Mucosa of gallbladder (tissue), 1 donor: ENCODE data around the gene TMED4. TPM values are rescaled to one million over a fixed set of nuclear protein-coding genes. Genes with fewer than 3 reads are reported as not detected.

Experiments used
- DNase-seq: peaks from one replicate; pipeline ENCODE4 v3.0.0-alpha.2; 2020; ENCODE audit warnings: low spot score
- total RNA-seq: library from RNA; stranded (reverse); gene quantifications from one replicate; pipeline ENCODE4 v1.2.1, GENCODE V29; 2021
- donor health status: DM: no; HTN: no; CAD: no.

Gene TMED4
- total RNA-seq = 136 TPM

DNA sequence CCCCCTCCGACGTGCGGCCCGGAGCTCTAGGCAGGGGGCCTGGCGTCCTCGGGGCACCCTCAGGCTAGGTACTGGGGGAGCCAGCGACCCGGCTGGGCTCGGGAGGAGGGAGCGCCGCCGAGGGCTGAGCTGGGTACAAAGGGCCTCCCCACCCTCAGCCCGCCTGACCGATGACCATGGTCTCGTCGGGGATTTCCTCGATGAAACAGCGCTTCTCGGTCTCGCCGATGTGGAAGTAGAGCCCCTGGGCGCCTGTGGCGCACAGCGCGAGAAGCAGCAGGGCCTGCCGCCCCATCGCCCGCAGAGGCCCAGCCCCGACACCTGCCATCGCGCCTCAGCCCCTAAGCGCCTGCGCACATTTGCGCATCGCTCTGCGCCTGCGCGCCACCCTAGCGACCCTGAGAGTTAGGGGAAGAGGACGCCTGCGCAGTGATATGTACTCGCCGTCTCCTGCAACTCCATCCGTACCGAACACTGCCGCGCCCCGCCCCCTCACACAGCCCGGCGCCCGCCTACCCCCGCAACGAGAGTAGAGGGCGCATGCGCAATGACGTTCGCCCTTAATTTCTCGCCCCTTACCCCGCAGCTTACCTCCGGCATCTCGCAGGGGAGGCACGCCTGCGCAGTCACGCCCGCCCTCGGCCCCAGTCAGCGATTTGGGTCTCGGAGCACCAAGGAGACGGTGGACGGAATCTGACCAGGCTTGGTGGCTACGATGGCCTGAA is at the start of gene TMED4:
TMED4 (minus strand) TSS at position 353 of the 725 bp plus-strand sequence; CDS start at position 328, 25 bp downstream.
- DNase-seq = peak; percentile 100

- DNase-seq = no peak
Observed at GRCh38 chr7:44631458-44632115, 49.6 kb upstream of the TMED4 start.

- DNase-seq = no peak
Observed at GRCh38 chr7:44630792-44631457, 48.9 kb upstream of the TMED4 start.

DNA sequence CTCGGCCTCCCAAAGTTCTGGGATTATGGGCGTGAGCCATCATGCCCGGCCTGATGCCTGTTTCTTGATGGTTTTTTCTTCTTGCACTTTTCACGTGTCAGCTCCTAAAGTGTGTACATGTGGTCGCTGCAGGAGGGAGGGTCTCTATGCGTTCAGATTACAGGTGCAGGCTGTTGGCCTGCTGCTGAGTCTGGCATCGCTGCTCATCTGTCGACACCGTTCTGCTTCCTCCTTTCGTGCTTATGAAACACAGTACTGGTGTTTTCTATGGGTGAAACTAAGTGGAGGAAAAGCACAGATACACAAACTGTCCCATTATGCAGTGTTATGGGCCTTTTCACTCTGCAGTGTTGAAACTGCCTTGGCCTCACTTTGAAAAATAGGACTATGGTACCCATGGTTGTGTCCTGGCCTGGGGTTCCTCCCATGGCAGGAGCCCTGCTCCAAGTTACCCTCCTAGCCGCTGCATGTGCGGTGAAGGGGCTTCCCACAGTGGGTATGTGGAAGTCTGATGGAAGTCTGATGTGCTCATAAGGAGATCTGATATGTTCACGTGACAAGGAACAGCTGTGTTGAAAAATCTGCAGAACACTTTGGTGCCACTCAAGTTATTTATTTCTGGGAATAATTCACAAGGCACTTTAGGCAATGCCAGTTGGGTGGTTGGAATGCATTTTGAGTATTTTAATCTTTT is 47.9 kb upstream of the TMED4 start:
- DNase-seq = no peak

DNA sequence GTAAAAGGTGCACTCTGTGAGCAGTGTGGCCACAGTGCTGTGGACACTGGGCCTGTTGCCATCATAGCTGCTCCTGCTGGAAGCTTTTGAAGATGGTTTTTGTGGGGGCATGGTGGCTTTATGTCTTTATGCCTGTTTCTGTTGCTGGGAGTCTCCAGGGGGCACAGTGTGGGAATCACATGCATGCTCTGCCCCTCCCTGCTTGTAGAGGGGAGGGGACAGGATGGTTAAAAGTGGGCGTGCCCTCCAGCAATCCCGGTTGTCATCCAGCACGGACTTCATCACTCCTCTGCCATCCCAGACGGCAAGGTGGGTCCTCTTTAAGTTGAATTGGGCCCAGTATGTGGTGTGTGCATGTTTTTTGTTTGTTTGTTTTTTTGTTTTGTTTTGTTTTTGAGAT is 44.6 kb upstream of the TMED4 start:
- DNase-seq = no peak

- DNase-seq = no peak
Observed at GRCh38 chr7:44625526-44626471, 43.8 kb upstream of the TMED4 start.

DNA sequence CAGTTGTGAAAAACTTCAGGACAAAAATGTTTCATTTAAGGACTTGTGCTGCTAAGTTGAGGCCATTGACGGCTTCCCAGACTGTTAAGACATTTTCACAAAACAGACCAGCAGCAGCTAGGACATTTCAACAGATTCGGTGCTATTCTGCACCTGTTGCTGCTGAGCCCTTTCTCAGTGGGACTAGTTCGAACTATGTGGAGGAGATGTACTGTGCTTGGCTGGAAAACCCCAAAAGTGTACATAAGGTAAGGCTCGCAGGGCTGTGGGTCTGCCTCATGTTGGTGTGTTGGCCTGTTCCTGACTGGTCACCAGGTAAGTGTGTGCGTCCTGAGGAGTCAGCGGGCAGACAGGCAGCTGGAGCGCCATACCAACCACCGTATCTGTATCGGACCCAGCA is 42.3 kb upstream of the TMED4 start:
- DNase-seq = no peak

DNA sequence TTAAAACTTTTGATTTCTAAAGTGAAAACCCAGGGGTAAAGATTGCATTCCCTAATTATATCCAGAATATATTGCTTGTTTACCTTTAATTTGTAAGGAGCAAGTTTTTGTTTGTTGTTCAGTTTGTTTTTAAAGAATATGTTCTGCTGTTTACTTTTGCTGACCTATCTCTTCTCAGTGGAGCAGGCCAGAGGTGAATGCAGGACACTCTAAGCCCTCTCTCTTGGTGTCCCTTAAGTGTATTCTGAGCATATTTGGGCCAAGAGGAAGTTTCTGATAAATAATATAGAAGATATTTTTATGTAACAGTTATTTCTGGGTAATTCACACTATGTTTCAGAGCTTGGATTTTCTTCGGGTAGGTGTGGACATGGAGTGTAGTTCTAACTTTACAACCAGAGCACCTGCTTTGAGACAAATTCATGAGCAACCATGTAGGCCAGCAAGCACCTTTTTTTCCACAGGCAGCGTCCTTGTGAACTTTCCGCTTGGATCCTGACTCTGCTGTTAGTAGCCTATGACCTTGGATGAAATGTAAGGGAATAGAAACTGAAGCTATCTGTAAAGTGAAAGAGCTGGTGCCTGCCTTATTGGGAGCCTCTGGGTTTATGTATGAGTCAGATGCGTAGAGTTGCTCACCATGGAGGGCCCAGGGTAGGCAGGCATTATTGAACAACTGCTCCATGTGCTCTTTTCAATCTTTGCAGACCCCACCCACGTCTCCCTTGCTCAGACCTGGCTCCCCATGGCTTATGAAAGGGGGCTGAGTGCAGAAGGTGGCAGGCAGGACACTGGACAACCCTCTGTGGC is 40.5 kb upstream of the TMED4 start:
- DNase-seq = no peak

GRCh38 chr7:44621750-44622103 is 39.7 kb upstream of the TMED4 start:
- no peak for DNase-seq

GRCh38 chr7:44621034-44621749 is 39.2 kb upstream of the TMED4 start:
- no peak for DNase-seq

GRCh38 chr7:44618753-44619152 is 36.7 kb upstream of the TMED4 start:
- DNase-seq = no peak

DNA sequence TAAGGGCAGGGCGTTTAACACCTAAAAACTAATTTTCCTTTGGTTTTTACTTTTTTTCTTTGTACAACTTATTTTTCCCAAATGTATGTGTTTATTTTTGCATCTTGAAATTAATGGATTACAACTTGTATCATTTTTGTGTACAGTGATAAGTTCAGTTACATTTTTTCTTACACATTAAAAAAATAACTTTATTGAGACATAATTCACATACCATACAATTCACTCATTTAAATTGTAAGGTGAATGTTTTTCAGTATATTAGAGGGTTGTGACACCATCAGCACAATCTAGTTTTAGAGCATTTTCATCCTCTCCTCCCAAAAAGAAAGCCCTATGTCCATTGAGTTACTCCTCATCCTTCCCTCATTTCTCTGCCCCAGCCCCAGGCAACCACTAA is 36.0 kb upstream of the TMED4 start:
- DNase-seq = no peak

- DNase-seq = no peak
Observed at GRCh38 chr7:44617225-44617890, 35.3 kb upstream of the TMED4 start.

DNA sequence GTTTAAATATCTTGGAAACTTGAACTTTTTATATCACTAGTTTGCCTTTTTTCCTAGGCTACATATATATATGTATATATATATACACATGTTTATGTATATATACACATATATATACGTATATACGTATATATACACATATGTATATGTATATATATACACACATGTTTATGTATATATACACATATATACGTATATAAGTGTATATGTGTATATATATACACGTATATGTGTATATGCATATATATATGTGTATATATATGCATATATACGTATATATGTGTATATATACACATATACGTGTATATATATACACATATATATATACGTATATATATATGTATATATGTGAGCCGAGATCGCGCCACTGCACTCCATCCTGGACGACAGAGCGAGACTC is 34.5 kb upstream of the TMED4 start:
- no peak for DNase-seq

DNA sequence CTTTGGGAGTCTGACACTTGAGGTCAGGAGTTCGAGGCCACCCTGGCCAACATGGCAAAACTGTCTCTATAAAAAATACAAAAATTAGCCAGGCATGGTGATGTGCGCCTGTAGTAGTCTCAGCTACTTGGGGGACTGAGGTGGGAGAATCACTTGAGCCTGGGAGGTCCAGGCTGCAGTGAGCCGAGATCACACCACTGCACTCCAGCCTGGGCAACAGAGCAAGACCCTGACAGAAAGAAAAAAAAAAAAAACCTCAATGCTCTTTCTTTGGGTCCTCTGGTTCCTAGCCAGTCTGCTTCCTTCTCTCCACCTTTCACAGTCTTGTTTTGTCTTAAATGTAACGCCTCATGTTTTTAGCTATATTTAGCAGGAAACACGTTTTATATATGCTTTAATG is 33.8 kb upstream of the TMED4 start:
- no peak for DNase-seq

- no peak for DNase-seq
Observed at GRCh38 chr7:44615149-44615611, 33.1 kb upstream of the TMED4 start.

- no peak for DNase-seq
Observed at GRCh38 chr7:44609829-44610228, 27.8 kb upstream of the TMED4 start.

GRCh38 chr7:44608916-44609648 is 27.1 kb upstream of the TMED4 start:
- DNase-seq = no peak
